Smooth muscle cell of the umbilical artery (primary cell): ENCODE data around the gene CBFB. TPM values are rescaled to one million over a fixed set of nuclear protein-coding genes. Genes with fewer than 3 reads are reported as not detected.

Source experiments
- total RNA-seq: library from RNA; depleted of rRNA; stranded (reverse); fragments of >200 nt; gene quantifications from 2 replicates; pipeline ENCODE4 v1.2.3, GENCODE V29; 2014

Gene CBFB
- 98.3 and 162 TPM in 2 replicates for total RNA-seq

GRCh38 chr16:67028696-67029253, at the start of gene CBFB:
CBFB (plus strand) TSS chr16:67029149; CDS start chr16:67029408, 259 bp downstream.

GRCh38 chr16:66988197-66988788, 40.7 kb upstream of the CBFB start, which contains the start of gene CES4A:
CES4A (plus strand) TSS chr16:66988589; CDS start chr16:66988773, 184 bp downstream.

GRCh38 chr16:67109407-67110135, 80.6 kb downstream of the CBFB start, which contains the start of gene PHAF1:
PHAF1 (plus strand) TSS chr16:67109941; CDS start chr16:67110176, 235 bp downstream.

Other genes starting within 250 kb of the CBFB start
- gene TERB1, start 227.6 kb upstream of the CBFB start, total RNA-seq, result under 0.01 TPM in 1 of 2 replicates, not detected in the other
- gene NAE1, start 198.2 kb upstream of the CBFB start, total RNA-seq, result 63.5 and 78.5 TPM in 2 replicates
- not detected in 2 replicates for gene CA7, start 184.7 kb upstream of the CBFB start, total RNA-seq
- gene PDP2, start 148.6 kb upstream of the CBFB start, total RNA-seq, result 8.0 and 20.1 TPM in 2 replicates
- gene CDH16, start 110.3 kb upstream of the CBFB start, total RNA-seq, result not detected in 2 replicates
- 21.1 and 37.4 TPM in 2 replicates for gene RRAD, start 103.6 kb upstream of the CBFB start, total RNA-seq
- 139 and 204 TPM in 2 replicates for gene CIAO2B, start 94.7 kb upstream of the CBFB start, total RNA-seq
- 18.4 and 32.4 TPM in 2 replicates for gene CES2, start 93.6 kb upstream of the CBFB start, total RNA-seq
- 0.65 and 0.89 TPM in 2 replicates for gene CES3, start 67.9 kb upstream of the CBFB start, total RNA-seq
- gene CES4A, start 40.6 kb upstream of the CBFB start, total RNA-seq, result 1.3 and 3.0 TPM in 2 replicates
- gene PHAF1, start 80.8 kb downstream of the CBFB start, total RNA-seq, result 12.2 and 20.3 TPM in 2 replicates
- gene B3GNT9, start 121.8 kb downstream of the CBFB start, total RNA-seq, result 33.4 and 51.1 TPM in 2 replicates
- gene TRADD, start 130.8 kb downstream of the CBFB start, total RNA-seq, result 16.5 and 19.0 TPM in 2 replicates
- gene FBXL8, start 130.8 kb downstream of the CBFB start, total RNA-seq, result 11.6 and 13.1 TPM in 2 replicates
- gene HSF4, start 135.6 kb downstream of the CBFB start, total RNA-seq, result 6.5 and 7.9 TPM in 2 replicates
- gene NOL3, start 141.4 kb downstream of the CBFB start, total RNA-seq, result 21.1 and 22.9 TPM in 2 replicates
- 9.8 and 12.4 TPM in 2 replicates for gene MATCAP1, start 154.8 kb downstream of the CBFB start, total RNA-seq
- gene EXOC3L1, start 161.0 kb downstream of the CBFB start, total RNA-seq, result not detected in 2 replicates
- gene E2F4, start 163.0 kb downstream of the CBFB start, total RNA-seq, result 68.0 and 85.7 TPM in 2 replicates
- 0.30 and 0.42 TPM in 2 replicates for gene ELMO3, start 170.0 kb downstream of the CBFB start, total RNA-seq
- gene TMEM208, start 198.0 kb downstream of the CBFB start, total RNA-seq, result 26.4 and 61.5 TPM in 2 replicates
- 8.0 and 25.0 TPM in 2 replicates for gene FHOD1, start 218.3 kb downstream of the CBFB start, total RNA-seq
- gene SLC9A5, start 219.8 kb downstream of the CBFB start, total RNA-seq, result 1.5 and 2.4 TPM in 2 replicates